A673 (cell line): ENCODE results near the gene SRP68. TPM values are rescaled to one million over a fixed set of nuclear protein-coding genes. Genes with fewer than 3 reads are reported as not detected.

Experiments
- BruUV-seq: library from RNA; stranded (reverse); fragments of 400-500 nt; replicated peaks from 2 replicates; lab custom pipeline; 2021; lab: Mats Ljungman, UMichigan
- CTCF ChIA-PET: fragments of 300-600 bp; sonication (Branson Sonifier 250); formaldehyde crosslinking; loops from one replicate; lab custom pipeline; 2022; ENCODE audit warnings: antibody characterized with exemption; lab: Charles Lee
- POLR2A ChIA-PET: fragments of 300-600 bp; sonication (Branson Sonifier 250); formaldehyde crosslinking; loops from one replicate; lab custom pipeline; 2022; ENCODE audit warnings: antibody characterized with exemption; ENCODE audit not compliant: low non-redundant PET; lab: Charles Lee
- DNase-seq: peaks from one replicate; pipeline ENCODE4 v3.0.0-alpha.2; 2015; ENCODE audit warnings: low spot score
- H3K27ac ChIP-seq: fragments of 200-600 bp; sonication (generic); 2 replicates; pipeline ENCODE4 v1.5.1; 2016; ENCODE audit warnings: mixed run types, low read depth, mild to moderate bottlenecking, mixed read lengths, antibody characterized with exemption, low read length; ENCODE audit not compliant: poor library complexity, severe bottlenecking
- H3K27me3 ChIP-seq: fragments of 200-600 bp; sonication (generic); replicated peaks from 2 replicates; pipeline ENCODE4 v1.6.1; 2017; ENCODE audit warnings: mixed run types, low read depth, mild to moderate bottlenecking, mixed read lengths, antibody characterized with exemption, low read length; ENCODE audit not compliant: insufficient read depth, poor library complexity
- H3K36me3 ChIP-seq: fragments of 200-600 bp; sonication (generic); 2 replicates; pipeline ENCODE4 v1.6.1; 2016; ENCODE audit warnings: mixed run types, mild to moderate bottlenecking, mixed read lengths, antibody characterized with exemption, low read length; ENCODE audit not compliant: insufficient read depth, poor library complexity, severe bottlenecking
- H3K4me1 ChIP-seq: fragments of 200-600 bp; sonication (generic); 2 replicates; pipeline ENCODE4 v1.6.1; 2017; ENCODE audit warnings: mixed run types, mild to moderate bottlenecking, mixed read lengths, antibody characterized with exemption, low read length; ENCODE audit not compliant: insufficient read depth, poor library complexity, severe bottlenecking
- H3K4me3 ChIP-seq: fragments of 200-600 bp; sonication (generic); 2 replicates; pipeline ENCODE4 v1.5.1; 2016; ENCODE audit warnings: low read depth, mixed run types, mild to moderate bottlenecking, mixed read lengths, low read length; ENCODE audit not compliant: poor library complexity, severe bottlenecking
- H3K9me3 ChIP-seq: fragments of 200-600 bp; sonication (generic); 2 replicates; pipeline ENCODE4 v1.6.1; 2016; ENCODE audit warnings: mixed run types, low read depth, mild to moderate bottlenecking, mixed read lengths, antibody characterized with exemption, low read length; ENCODE audit not compliant: poor library complexity, severe bottlenecking
- CTCF ChIP-seq: fragments of 300-800, 200-600 bp; sonication (generic); conservative IDR thresholded peaks from 2 replicates; pipeline ENCODE4 v1.5.1; 2017; ENCODE audit warnings: low read depth, mild to moderate bottlenecking, antibody characterized with exemption, low read length, moderate library complexity, mixed read lengths
- EZH2 ChIP-seq: fragments of 200-600 bp; sonication (generic); IDR thresholded peaks from 2 replicates; pipeline ENCODE4 v1.6.1; 2017; ENCODE audit warnings: borderline replicate concordance, low read depth, mild to moderate bottlenecking, mixed read lengths, antibody characterized with exemption, low read length; ENCODE audit not compliant: poor library complexity, severe bottlenecking
- intact Hi-C: fragments of 100-400 bp; cut with micrococcal nuclease; formaldehyde crosslinking; loops from one replicate; pipeline ENCODE4 v1.10.0; 2022; ENCODE audit not compliant: unreplicated experiment
- total RNA-seq: library from RNA; stranded (reverse); gene quantifications from 2 replicates; pipeline ENCODE4 v1.2.3, GENCODE V29; 2021

The SRP68 gene
- total RNA-seq, 1 experiment from 2014 or later = 96.4 TPM

DNA sequence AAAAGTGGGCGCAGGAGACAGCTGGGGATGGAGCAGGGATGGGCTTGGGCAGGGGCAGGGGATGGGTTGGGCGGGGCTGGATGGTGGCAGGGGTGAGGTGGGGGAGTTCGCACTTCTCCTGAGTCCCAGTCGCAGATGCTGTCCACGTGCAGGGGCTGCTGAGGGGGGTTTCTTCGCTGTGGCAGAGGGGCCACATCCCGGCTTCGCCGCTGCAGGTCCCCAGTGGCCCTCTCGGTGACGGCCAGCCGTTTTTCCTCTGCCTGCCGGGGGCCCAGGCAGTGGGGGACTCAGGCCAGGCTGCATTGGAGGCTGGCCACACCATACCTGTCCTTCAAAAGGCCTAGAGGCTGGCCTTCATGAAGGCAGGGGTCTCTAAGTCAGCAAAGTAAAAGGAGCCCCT, 53.5 kb downstream of the SRP68 start:
- H3K36me3 ChIP-seq = no peaks in the 10 kb centered on the region
- intact Hi-C loops = loop anchor here (5.0 to 10.0 kb wide), 2 partner anchors 56 to 164 kb away; partner anchors contain the start of genes GALR2, SRP68 and ZACN
- peaks cover 4% of the 10 kb centered on the region for H3K4me1 ChIP-seq
- H3K27me3 ChIP-seq = peaks cover 4% of the 10 kb centered on the region
- no TSS peak for BruUV-seq
- no peak overlapping the region for H3K27ac ChIP-seq
- H3K9me3 ChIP-seq = no peaks in the 10 kb centered on the region
- H3K4me3 ChIP-seq = no peak overlapping the region
- POLR2A ChIA-PET = no interaction called here
- TF ChIP-seq CTCF (no peak), EZH2 (no peak)
- CTCF ChIA-PET = interaction anchor here (0.6 kb wide), 1 partner anchor 56 kb away, joined by 3 read pairs; no protein-coding TSS in a partner anchor
- no peak for DNase-seq

- DNase-seq = no peak
- intact Hi-C loops = loop anchor here (5.0 to 10.0 kb wide), 2 partner anchors 56 to 164 kb away; partner anchors contain the start of genes GALR2, SRP68 and ZACN
- Histone ChIP-seq H3K9me3 (no peaks in the 10 kb centered on the region), H3K4me1 (peaks cover 4% of the 10 kb centered on the region), H3K36me3 (no peaks in the 10 kb centered on the region), H3K4me3 (no peak overlapping the region), H3K27me3 (peaks cover 4% of the 10 kb centered on the region), H3K27ac (no peak overlapping the region)
- ChIA-PET POLR2A (no interaction called here), CTCF (interaction anchor here (0.6 kb wide), 1 partner anchor 57 kb away, joined by 3 read pairs; no protein-coding TSS in a partner anchor)
- BruUV-seq = no TSS peak
- TF ChIP-seq EZH2 (no peak), CTCF (no peak)
Measured at GRCh38 chr17:76018340-76018680, 54.0 kb downstream of the SRP68 start.

DNA sequence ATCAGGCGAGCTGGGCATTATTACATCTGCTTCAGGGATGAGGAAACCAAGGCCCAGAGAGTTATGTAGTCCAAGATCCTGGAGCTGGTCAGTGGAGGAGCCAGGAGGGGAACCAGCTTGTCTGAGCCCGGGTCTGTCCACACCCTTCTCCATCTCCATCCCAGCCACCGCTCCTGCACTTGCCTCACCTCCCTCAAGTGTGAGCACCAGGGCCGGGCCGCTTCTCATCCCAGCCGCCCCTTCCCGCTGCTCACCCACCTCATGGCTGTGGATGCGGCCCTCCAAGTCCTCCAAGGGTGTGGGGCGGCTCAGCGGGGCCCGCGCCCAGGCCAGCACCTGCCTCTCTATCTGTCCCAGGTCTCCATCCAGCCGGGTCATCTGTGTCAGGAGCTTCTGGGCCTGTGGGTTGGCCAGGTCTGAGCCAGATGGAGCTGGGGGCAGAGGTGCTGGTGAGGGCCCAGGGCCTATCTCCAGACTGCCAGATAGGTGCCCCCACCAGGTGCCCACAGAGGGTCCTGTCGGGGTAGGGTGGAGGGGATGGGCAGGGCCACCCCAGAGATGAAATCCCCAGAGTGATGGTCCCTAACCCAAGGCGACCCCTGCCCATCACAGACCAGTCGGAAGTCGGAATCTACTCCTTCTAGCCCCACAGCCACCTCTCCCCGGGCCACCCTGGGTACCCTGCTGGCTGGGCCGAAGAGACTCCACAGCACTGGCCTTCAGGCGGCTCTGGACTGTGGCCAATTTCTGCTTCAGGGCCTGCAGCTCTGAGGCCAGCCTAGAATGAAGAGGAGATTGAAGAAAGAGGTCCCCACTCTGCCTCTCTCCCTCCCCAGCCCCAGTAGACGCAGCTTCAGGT, 54.6 kb downstream of the SRP68 start:
- CTCF ChIA-PET = no interaction called here
- Histone ChIP-seq H3K27ac (no peak overlapping the region), H3K4me1 (peaks cover 4% of the 10 kb centered on the region), H3K36me3 (no peaks in the 10 kb centered on the region), H3K27me3 (peaks cover 4% of the 10 kb centered on the region), H3K4me3 (no peak overlapping the region), H3K9me3 (no peaks in the 10 kb centered on the region)
- BruUV-seq = no TSS peak
- no peak for DNase-seq
- POLR2A ChIA-PET = no interaction called here
- intact Hi-C loops = loop anchor here (5.0 to 10.0 kb wide), 2 partner anchors 57 to 165 kb away; partner anchors contain the start of genes GALR2, SRP68 and ZACN
- TF ChIP-seq CTCF (no peak), EZH2 (no peak)
